Chondrocyte (in vitro differentiated cells): ENCODE results near the gene ZDHHC8. TPM values are rescaled to one million over a fixed set of nuclear protein-coding genes. Genes with fewer than 3 reads are reported as not detected.

Source experiments
- DNase-seq: peaks from one replicate; pipeline ENCODE4 v3.0.0; 2021; ENCODE audit warnings: mixed read lengths, low spot score
- H3K27ac Mint-ChIP-seq: one replicate; pipeline ENCODE4 v1.8.0; 2021; ENCODE audit warnings: mild to moderate bottlenecking, moderate library complexity, mixed read lengths; ENCODE audit not compliant: unreplicated experiment
- H3K27me3 Mint-ChIP-seq: 2 replicates; pipeline ENCODE4 v1.8.0; 2021; ENCODE audit warnings: low read depth, mixed read lengths
- H3K36me3 Mint-ChIP-seq: 2 replicates; pipeline ENCODE4 v1.8.0; 2021; ENCODE audit warnings: low read depth, mixed read lengths
- H3K4me1 Mint-ChIP-seq: 2 replicates; pipeline ENCODE4 v1.8.0; 2021; ENCODE audit warnings: low read depth, mild to moderate bottlenecking, mixed read lengths
- H3K4me3 Mint-ChIP-seq: one replicate; pipeline ENCODE4 v1.8.0; 2021; ENCODE audit warnings: mild to moderate bottlenecking, moderate library complexity, mixed read lengths; ENCODE audit not compliant: unreplicated experiment
- H3K9me3 Mint-ChIP-seq: 2 replicates; pipeline ENCODE4 v1.8.0; 2021; ENCODE audit warnings: low read depth, mixed read lengths
- total RNA-seq: library from RNA; stranded (reverse); gene quantifications from 3 replicates; pipeline ENCODE4 v1.2.1, GENCODE V29; 2021
- TF ChIP-seq, protein P1 (sequence below): fragments of 200-600 bp; sonication (generic); IDR thresholded peaks from 2 replicates; pipeline ENCODE4 v1.5.0; 2021; ENCODE audit warnings: antibody characterized with exemption, mild to moderate bottlenecking, moderate library complexity

ZDHHC8 gene
- total RNA-seq, 1 donor from 2014 or later: 95.2 TPM

DNA sequence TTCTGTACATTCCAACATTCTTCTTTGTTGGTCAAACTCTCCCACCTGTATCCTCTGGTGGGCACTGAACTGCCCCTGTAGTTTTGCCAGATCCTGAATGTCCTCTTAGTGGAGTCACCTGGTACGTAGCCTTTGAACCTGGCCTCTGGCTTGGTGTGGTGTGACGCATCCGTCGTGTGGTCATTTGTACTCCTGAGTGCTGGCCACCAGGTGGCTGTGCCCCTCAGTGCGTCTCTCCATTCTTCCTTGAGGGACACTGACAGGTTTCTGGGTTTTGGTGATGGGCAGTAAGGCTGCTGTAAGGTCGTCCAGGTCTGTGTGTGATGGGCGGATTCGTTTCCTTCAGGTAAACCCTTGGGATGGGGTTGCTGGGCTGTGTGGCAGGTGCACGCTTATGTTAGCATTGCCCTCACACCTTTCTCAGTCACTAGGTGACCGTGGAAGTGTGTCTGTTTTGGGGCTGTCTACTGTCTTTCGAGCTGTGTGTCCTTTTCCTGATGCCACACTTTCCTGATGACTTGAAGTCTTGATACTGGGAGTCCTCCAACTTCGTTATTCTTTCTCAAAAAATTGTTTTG, 29.3 kb upstream of the ZDHHC8 start:
- peaks cover 23% of the 10 kb centered on the region for H3K36me3 Mint-ChIP-seq
- TF ChIP-seq, protein P1, sequence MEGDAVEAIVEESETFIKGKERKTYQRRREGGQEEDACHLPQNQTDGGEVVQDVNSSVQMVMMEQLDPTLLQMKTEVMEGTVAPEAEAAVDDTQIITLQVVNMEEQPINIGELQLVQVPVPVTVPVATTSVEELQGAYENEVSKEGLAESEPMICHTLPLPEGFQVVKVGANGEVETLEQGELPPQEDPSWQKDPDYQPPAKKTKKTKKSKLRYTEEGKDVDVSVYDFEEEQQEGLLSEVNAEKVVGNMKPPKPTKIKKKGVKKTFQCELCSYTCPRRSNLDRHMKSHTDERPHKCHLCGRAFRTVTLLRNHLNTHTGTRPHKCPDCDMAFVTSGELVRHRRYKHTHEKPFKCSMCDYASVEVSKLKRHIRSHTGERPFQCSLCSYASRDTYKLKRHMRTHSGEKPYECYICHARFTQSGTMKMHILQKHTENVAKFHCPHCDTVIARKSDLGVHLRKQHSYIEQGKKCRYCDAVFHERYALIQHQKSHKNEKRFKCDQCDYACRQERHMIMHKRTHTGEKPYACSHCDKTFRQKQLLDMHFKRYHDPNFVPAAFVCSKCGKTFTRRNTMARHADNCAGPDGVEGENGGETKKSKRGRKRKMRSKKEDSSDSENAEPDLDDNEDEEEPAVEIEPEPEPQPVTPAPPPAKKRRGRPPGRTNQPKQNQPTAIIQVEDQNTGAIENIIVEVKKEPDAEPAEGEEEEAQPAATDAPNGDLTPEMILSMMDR: no peak
- no peaks in the 10 kb centered on the region for H3K4me1 Mint-ChIP-seq
- no peak overlapping the region for H3K4me3 Mint-ChIP-seq
- peak overlapping the region; percentile 24 for H3K27ac Mint-ChIP-seq
- H3K27me3 Mint-ChIP-seq: no peaks in the 10 kb centered on the region
- H3K9me3 Mint-ChIP-seq: peaks cover under 1% of the 10 kb centered on the region
- DNase-seq: no peak

DNA sequence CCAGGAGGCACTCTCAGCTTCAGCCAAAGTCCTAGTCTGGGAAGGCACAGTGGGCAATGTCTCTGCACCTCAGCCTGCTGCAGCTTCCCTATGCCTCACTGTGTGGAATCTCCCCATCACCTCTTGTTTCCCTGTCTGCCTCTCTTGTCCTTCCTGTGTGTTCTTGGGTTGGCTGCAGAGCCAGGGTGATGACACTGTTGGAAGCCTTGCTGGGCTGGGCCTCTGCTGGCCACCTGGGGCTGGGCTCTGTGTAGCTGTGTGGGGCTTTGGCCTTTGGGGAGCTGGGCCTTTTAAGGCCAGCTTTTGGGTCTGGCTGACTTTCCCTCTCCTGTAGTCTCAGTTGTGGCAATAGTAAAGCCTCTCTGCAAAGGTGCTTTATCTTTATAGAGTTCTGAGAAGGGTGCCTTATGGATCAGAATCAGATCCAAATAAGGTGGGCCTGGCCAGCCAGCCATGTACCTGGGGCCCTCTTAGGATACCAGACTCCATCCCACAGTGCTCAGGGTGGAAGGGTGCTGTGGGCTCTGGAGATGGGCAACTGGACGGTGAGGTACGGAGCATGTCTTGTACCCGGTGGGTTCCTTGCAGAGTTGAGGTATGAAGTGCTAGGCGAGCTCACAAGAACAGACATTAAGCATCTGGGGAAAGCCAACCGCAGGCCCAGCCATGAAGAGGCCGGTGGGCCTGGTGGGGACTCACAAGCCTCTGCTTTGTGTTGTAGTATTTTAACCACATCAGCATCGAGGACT, 26.0 kb upstream of the ZDHHC8 start:
- DNase-seq: peak; percentile 65
- Mint-ChIP-seq H3K4me1 (no peaks in the 10 kb centered on the region), H3K36me3 (peaks cover 13% of the 10 kb centered on the region), H3K4me3 (no peak overlapping the region), H3K9me3 (no peaks in the 10 kb centered on the region), H3K27me3 (no peaks in the 10 kb centered on the region), H3K27ac (no peak overlapping the region)
- TF ChIP-seq, protein P1: no peak

DNA sequence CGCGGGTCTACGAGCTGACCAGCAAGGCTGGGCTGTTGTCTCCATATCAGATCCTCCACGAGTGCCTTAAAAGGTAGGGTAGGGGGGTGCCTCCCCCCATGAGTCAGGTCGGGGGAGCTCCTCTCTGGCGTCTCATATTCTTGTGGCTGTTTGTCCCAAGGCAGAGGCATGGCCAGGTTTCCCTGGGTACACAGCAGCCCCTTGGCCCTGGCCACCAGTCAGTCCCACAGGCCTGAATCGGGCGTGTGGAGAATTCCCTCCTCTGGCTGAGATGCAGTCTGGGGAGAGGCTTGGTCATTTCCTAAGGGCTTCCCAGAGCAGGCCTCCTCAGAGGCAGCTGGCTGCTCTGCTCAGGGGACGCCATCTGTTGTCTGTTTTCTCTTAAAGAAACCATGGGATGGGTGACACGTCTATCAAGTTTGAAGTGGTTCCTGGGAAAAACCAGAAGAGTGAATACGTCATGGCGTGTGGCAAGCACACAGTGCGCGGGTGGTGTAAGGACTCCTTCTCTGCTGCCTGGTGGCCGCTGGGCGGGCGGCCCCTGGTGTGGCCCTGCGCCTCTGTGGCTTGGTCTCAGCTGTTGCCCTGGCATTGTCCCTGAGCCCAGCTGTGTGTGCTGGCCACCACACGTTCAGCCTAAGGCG, 25.3 kb upstream of the ZDHHC8 start:
- H3K36me3 Mint-ChIP-seq: peaks cover 13% of the 10 kb centered on the region
- no peak overlapping the region for H3K4me3 Mint-ChIP-seq
- no peaks in the 10 kb centered on the region for H3K27me3 Mint-ChIP-seq
- H3K27ac Mint-ChIP-seq: no peak overlapping the region
- H3K4me1 Mint-ChIP-seq: no peaks in the 10 kb centered on the region
- TF ChIP-seq, protein P1: no peak
- peak; percentile 54 for DNase-seq
- no peaks in the 10 kb centered on the region for H3K9me3 Mint-ChIP-seq

DNA sequence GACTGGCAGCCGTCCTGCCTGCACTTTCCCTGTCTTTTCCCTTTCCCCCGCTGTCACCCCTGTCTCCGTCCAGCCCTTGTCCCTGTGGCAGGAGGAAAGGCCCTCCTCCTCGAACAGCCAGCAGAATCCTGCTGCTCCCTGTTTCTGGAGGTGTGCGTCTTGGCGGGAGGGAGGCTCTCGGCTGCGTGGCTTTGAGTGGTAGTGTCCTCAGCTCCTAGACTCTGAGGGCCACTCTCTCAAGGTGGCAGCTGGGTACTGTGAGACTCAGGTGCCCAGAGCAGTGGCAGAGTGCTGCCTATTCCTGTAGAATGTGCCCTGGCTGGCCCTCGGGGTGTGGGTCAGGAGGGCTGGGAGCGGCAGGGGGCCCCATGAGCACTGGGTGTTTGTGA, 24.8 kb upstream of the ZDHHC8 start:
- Mint-ChIP-seq H3K27ac (no peak overlapping the region), H3K27me3 (no peaks in the 10 kb centered on the region), H3K4me3 (no peak overlapping the region)

DNA sequence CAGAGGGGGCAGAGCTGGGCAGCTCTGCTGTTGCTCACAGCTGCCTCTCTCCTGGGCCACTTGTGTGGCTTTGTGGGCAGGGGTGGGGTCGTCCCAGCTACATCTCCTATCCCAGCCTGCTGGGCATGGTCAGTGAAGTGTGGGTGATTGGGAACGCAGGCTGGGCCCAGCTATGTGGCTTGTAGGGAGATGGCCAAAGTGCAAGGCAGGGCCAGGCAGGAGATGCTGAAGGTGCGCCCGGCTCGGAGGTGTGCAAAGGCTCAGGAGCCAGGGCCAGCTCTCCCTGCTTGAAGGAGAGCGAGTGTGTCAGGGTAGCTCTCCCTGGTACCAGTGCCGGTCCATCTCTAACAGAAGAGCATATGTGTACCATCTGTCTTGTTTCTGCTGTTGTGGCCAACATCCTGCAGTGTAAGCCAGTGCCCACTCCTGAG, 24.1 kb upstream of the ZDHHC8 start:
- H3K4me1 Mint-ChIP-seq: peaks cover 3% of the 10 kb centered on the region
- peaks cover 13% of the 10 kb centered on the region for H3K36me3 Mint-ChIP-seq
- TF ChIP-seq, protein P1: no peak
- peak; percentile 63 for DNase-seq
- no peaks in the 10 kb centered on the region for H3K9me3 Mint-ChIP-seq
- no peaks in the 10 kb centered on the region for H3K27me3 Mint-ChIP-seq
- no peak overlapping the region for H3K27ac Mint-ChIP-seq
- no peak overlapping the region for H3K4me3 Mint-ChIP-seq

More for the DNA sequence above, 24.8 kb upstream of the ZDHHC8 start:
- H3K36me3 Mint-ChIP-seq: peaks cover 13% of the 10 kb centered on the region
- H3K9me3 Mint-ChIP-seq: no peaks in the 10 kb centered on the region
- DNase-seq: peak; percentile 67
- peaks cover under 1% of the 10 kb centered on the region for H3K4me1 Mint-ChIP-seq
- TF ChIP-seq, protein P1: no peak
